H9 (cell line): ENCODE measurements around the gene KSR1. TPM values are rescaled to one million over a fixed set of nuclear protein-coding genes. Genes with fewer than 3 reads are reported as not detected.

ENCODE experiments used
- DNase-seq: peaks from one replicate; pipeline ENCODE4 v3.0.0-alpha.2; 2017
- H2AFZ ChIP-seq: one replicate; pipeline ENCODE4 v1.6.1; 2013; ENCODE audit warnings: mild to moderate bottlenecking, low read length, control low read depth, moderate library complexity
- H2AK5ac ChIP-seq: 2 replicates; pipeline ENCODE4 v1.6.1; 2013; ENCODE audit warnings: low read length, control low read depth, mixed read lengths; ENCODE audit not compliant: insufficient read length
- H2BK120ac ChIP-seq: one replicate; pipeline ENCODE4 v1.6.1; 2013; ENCODE audit warnings: low read depth, mild to moderate bottlenecking, low read length, control low read depth, inconsistent platforms; ENCODE audit not compliant: poor library complexity, severe bottlenecking
- H2BK12ac ChIP-seq: 2 replicates; pipeline ENCODE4 v1.6.1; 2013; ENCODE audit warnings: low read length, control low read depth, mixed read lengths, low read depth; ENCODE audit not compliant: insufficient read length
- H2BK15ac ChIP-seq: 2 replicates; pipeline ENCODE4 v1.6.1; 2013; ENCODE audit warnings: low read depth, low read length, control low read depth
- H2BK20ac ChIP-seq: one replicate; pipeline ENCODE4 v1.6.1; 2013; ENCODE audit warnings: low read depth, mild to moderate bottlenecking, low read length, control low read depth, inconsistent platforms; ENCODE audit not compliant: poor library complexity, severe bottlenecking
- H2BK5ac ChIP-seq: 2 replicates; pipeline ENCODE4 v1.6.1; 2013; ENCODE audit warnings: low read length, control low read depth, mixed read lengths; ENCODE audit not compliant: insufficient read length
- H3K14ac ChIP-seq: 2 replicates; pipeline ENCODE4 v1.6.1; 2013; ENCODE audit warnings: low read length, control low read depth; ENCODE audit not compliant: insufficient read depth
- H3K18ac ChIP-seq: 2 replicates; pipeline ENCODE4 v1.6.1; 2013; ENCODE audit warnings: low read depth, mild to moderate bottlenecking, mixed read lengths, low read length, control low read depth; ENCODE audit not compliant: insufficient read length
- H3K23ac ChIP-seq: 2 replicates; pipeline ENCODE4 v1.6.1; 2013; ENCODE audit warnings: low read length, control low read depth, mixed read lengths, low read depth; ENCODE audit not compliant: insufficient read length
- H3K23me2 ChIP-seq: 2 replicates; pipeline ENCODE4 v1.6.1; 2013; ENCODE audit warnings: low read depth, mild to moderate bottlenecking, mixed read lengths, low read length, control low read depth; ENCODE audit not compliant: insufficient read length, poor library complexity, severe bottlenecking
- H3K27ac ChIP-seq: 2 replicates; pipeline ENCODE4 v1.5.1; 2013; ENCODE audit warnings: low read length, control low read depth, mixed read lengths, low read depth; ENCODE audit not compliant: insufficient read length
- H3K27me3 ChIP-seq: 2 replicates; pipeline ENCODE4 v1.6.1; 2013; ENCODE audit warnings: low read length, control low read depth, inconsistent platforms; ENCODE audit not compliant: insufficient read depth
- H3K4ac ChIP-seq: 2 replicates; pipeline ENCODE4 v1.6.1; 2013; ENCODE audit warnings: low read depth, mild to moderate bottlenecking, control low read depth, inconsistent platforms, low read length, moderate library complexity
- H3K4me1 ChIP-seq: 2 replicates; pipeline ENCODE4 v1.6.1; 2013; ENCODE audit warnings: low read length, control low read depth, inconsistent platforms; ENCODE audit not compliant: insufficient read depth
- H3K4me2 ChIP-seq: 2 replicates; pipeline ENCODE4 v1.6.1; 2013; ENCODE audit warnings: low read length, control low read depth, mixed read lengths; ENCODE audit not compliant: insufficient read length, insufficient read depth
- H3K56ac ChIP-seq: 2 replicates; pipeline ENCODE4 v1.6.1; 2013; ENCODE audit warnings: low read depth, mild to moderate bottlenecking, mixed read lengths, low read length, control low read depth; ENCODE audit not compliant: insufficient read length
- H3K79me1 ChIP-seq: 2 replicates; pipeline ENCODE4 v1.6.1; 2013; ENCODE audit warnings: low read depth, mild to moderate bottlenecking, moderate library complexity, low read length, control low read depth, inconsistent platforms; ENCODE audit not compliant: insufficient read depth, poor library complexity, severe bottlenecking
- H3K79me2 ChIP-seq: 2 replicates; pipeline ENCODE4 v1.6.1; 2013; ENCODE audit warnings: low read length, control low read depth, inconsistent platforms; ENCODE audit not compliant: insufficient read depth
- H3K9ac ChIP-seq: 2 replicates; pipeline ENCODE4 v1.6.1; 2013; ENCODE audit warnings: low read length, control low read depth, mixed read lengths; ENCODE audit not compliant: insufficient read length; ENCODE audit errors: extremely low read depth
- H3K9me3 ChIP-seq: one replicate; pipeline ENCODE4 v1.6.1; 2013; ENCODE audit warnings: low read depth, low read length, inconsistent platforms; ENCODE audit not compliant: control insufficient read depth
- H3T11ph ChIP-seq: one replicate; pipeline ENCODE4 v1.6.1; 2013; ENCODE audit warnings: mild to moderate bottlenecking, low read length, control low read depth, inconsistent platforms
- H4K20me1 ChIP-seq: one replicate; pipeline ENCODE4 v1.6.1; 2013; ENCODE audit not compliant: control insufficient read depth, insufficient read length, insufficient read depth
- H4K5ac ChIP-seq: 2 replicates; pipeline ENCODE4 v1.6.1; 2013; ENCODE audit warnings: low read depth, mild to moderate bottlenecking, mixed read lengths, low read length, control low read depth; ENCODE audit not compliant: insufficient read length
- H4K8ac ChIP-seq: replicated peaks from 2 replicates; pipeline ENCODE4 v1.6.1; 2013; ENCODE audit warnings: low read length, control low read depth, mixed read lengths, low read depth; ENCODE audit not compliant: insufficient read length
- H4K91ac ChIP-seq: 2 replicates; pipeline ENCODE4 v1.6.1; 2013; ENCODE audit warnings: low read depth, mild to moderate bottlenecking, moderate library complexity, mixed read lengths, low read length, control low read depth; ENCODE audit not compliant: insufficient read length
- H3K27ac Mint-ChIP-seq, 3 experiments: 2 replicates in 2 of 3; 3 replicates in 1 of 3; pipeline ENCODE4 v1.8.0; 2020 to 2021; ENCODE audit warnings: mixed read lengths in 3 of 3, mild to moderate bottlenecking in 1 of 3, moderate library complexity in 1 of 3
- H3K27me3 Mint-ChIP-seq: 2 replicates; pipeline ENCODE4 v1.8.0; 2021; ENCODE audit warnings: low read depth, mild to moderate bottlenecking, moderate library complexity, mixed read lengths
- H3K36me3 Mint-ChIP-seq, 3 experiments: 2 replicates in 2 of 3; 3 replicates in 1 of 3; pipeline ENCODE4 v1.8.0; 2020 to 2021; ENCODE audit warnings: low read depth in 3 of 3, mixed read lengths in 3 of 3; ENCODE audit not compliant: insufficient read depth in 1 of 3
- H3K4me1 Mint-ChIP-seq, 2 experiments: 2 replicates each; pipeline ENCODE4 v1.8.0; 2020; ENCODE audit warnings: mixed read lengths in 2 of 2
- H3K4me3 Mint-ChIP-seq, 2 experiments: 2 replicates in 1 of 2; 3 replicates in 1 of 2; pipeline ENCODE4 v1.8.0; 2020 to 2021; ENCODE audit warnings: mild to moderate bottlenecking in 2 of 2, mixed read lengths in 2 of 2, moderate library complexity in 1 of 2
- H3K9me3 Mint-ChIP-seq, 2 experiments: 2 replicates in 1 of 2; 3 replicates in 1 of 2; pipeline ENCODE4 v1.8.0; 2020; ENCODE audit warnings: mild to moderate bottlenecking in 2 of 2, mixed read lengths in 2 of 2, moderate library complexity in 1 of 2
- WGBS: extraction: QIAGEN DNeasy Blood & Tissue Kit; methylation state at CpG from one replicate; pipeline ENCODE4 v1.1.7; 2013; ENCODE audit warnings: missing lambda C conversion rate, low lambda C conversion rate, mixed read lengths; ENCODE audit not compliant: insufficient read length; ENCODE audit errors: extremely low coverage; 5-methylcytosine and 5-hydroxymethylcytosine counted together
- total RNA-seq: library from RNA; stranded (reverse); gene quantifications from 2 replicates; pipeline ENCODE4 v1.2.1, GENCODE V29; 2021
- TF ChIP-seq, protein P1 (sequence below): fragments of 200-600 bp; sonication (generic); conservative IDR thresholded peaks from 3 replicates; pipeline ENCODE4 v1.8.0; 2021; ENCODE audit warnings: antibody characterized with exemption, mild to moderate bottlenecking

Gene KSR1
- total RNA-seq, 1 experiment from 2014 or later: 44.9 TPM

GRCh38 chr17:27485716-27486495, 29.7 kb downstream of the KSR1 start:
- H3K56ac ChIP-seq: no peak overlapping the region
- no peak overlapping the region for H3K23ac ChIP-seq
- H2BK12ac ChIP-seq: no peak overlapping the region
- no peaks in the 10 kb centered on the region for H4K20me1 ChIP-seq
- Mint-ChIP-seq H3K27me3 (no peaks in the 10 kb centered on the region), H3K4me3 (no peak overlapping the region), H3K9me3 (no peaks in the 10 kb centered on the region; a peak in 1 of 5 replicates), H3K27ac (peak overlapping the region; percentile 19 to 32 (median 21); a peak in 3 of 7 replicates), H3K4me1 (peaks cover 44 to 49% of the 10 kb centered on the region in 2 experiments), H3K36me3 (peaks cover 8 to 15% (median 14%) of the 10 kb centered on the region in 3 experiments; a peak in 6 of 7 replicates)
- no peak overlapping the region for H2BK5ac ChIP-seq
- H2BK20ac ChIP-seq: no peak overlapping the region
- H3K79me1 ChIP-seq: peaks cover 8% of the 10 kb centered on the region
- H3K9me3 ChIP-seq: no peaks in the 10 kb centered on the region
- no peak overlapping the region for H3K18ac ChIP-seq
- H2BK15ac ChIP-seq: no peak overlapping the region
- DNase-seq: no peak
- H3K27me3 ChIP-seq: no peaks in the 10 kb centered on the region
- H3K14ac ChIP-seq: no peak overlapping the region
- peaks cover 6% of the 10 kb centered on the region; the same call in 1 of the 2 replicates for H3K4me1 ChIP-seq
- no peak overlapping the region for H4K8ac ChIP-seq
- no peaks in the 10 kb centered on the region for H3K23me2 ChIP-seq
- no peak overlapping the region for H4K91ac ChIP-seq
- peaks cover 8% of the 10 kb centered on the region; the same call in 1 of the 2 replicates for H3K79me2 ChIP-seq
- no CpG with 5 or more reads among the region's 8 CpGs for WGBS
- TF ChIP-seq, protein P1, sequence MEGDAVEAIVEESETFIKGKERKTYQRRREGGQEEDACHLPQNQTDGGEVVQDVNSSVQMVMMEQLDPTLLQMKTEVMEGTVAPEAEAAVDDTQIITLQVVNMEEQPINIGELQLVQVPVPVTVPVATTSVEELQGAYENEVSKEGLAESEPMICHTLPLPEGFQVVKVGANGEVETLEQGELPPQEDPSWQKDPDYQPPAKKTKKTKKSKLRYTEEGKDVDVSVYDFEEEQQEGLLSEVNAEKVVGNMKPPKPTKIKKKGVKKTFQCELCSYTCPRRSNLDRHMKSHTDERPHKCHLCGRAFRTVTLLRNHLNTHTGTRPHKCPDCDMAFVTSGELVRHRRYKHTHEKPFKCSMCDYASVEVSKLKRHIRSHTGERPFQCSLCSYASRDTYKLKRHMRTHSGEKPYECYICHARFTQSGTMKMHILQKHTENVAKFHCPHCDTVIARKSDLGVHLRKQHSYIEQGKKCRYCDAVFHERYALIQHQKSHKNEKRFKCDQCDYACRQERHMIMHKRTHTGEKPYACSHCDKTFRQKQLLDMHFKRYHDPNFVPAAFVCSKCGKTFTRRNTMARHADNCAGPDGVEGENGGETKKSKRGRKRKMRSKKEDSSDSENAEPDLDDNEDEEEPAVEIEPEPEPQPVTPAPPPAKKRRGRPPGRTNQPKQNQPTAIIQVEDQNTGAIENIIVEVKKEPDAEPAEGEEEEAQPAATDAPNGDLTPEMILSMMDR: no peak
- no peak overlapping the region for H4K5ac ChIP-seq
- H3K4ac ChIP-seq: no peak overlapping the region
- H3K4me2 ChIP-seq: no peak overlapping the region
- no peak overlapping the region for H3K9ac ChIP-seq
- H2AK5ac ChIP-seq: no peak overlapping the region
- no peak overlapping the region for H2BK120ac ChIP-seq
- H3K27ac ChIP-seq: no peak overlapping the region
- no peak overlapping the region for H2AFZ ChIP-seq
- no peak overlapping the region for H3T11ph ChIP-seq
